HL-60 (cell line): ENCODE measurements around the gene RGS7.

Source experiments
- TF ChIP-seq, protein P1 (sequence below): IDR thresholded peaks from 2 replicates; pipeline ENCODE4 v1.6.1; 2012; ENCODE audit warnings: low read depth; ENCODE audit not compliant: insufficient replicate concordance
- TF ChIP-seq, protein P2 (sequence below): IDR thresholded peaks from one replicate; pipeline ENCODE4 v1.5.1; 2011; ENCODE audit warnings: low read length, control low read depth, inconsistent platforms; ENCODE audit not compliant: insufficient read depth

GRCh38 chr1:240732390-240732789 is 624.6 kb downstream of the RGS7 start:
- TF ChIP-seq, protein P1, sequence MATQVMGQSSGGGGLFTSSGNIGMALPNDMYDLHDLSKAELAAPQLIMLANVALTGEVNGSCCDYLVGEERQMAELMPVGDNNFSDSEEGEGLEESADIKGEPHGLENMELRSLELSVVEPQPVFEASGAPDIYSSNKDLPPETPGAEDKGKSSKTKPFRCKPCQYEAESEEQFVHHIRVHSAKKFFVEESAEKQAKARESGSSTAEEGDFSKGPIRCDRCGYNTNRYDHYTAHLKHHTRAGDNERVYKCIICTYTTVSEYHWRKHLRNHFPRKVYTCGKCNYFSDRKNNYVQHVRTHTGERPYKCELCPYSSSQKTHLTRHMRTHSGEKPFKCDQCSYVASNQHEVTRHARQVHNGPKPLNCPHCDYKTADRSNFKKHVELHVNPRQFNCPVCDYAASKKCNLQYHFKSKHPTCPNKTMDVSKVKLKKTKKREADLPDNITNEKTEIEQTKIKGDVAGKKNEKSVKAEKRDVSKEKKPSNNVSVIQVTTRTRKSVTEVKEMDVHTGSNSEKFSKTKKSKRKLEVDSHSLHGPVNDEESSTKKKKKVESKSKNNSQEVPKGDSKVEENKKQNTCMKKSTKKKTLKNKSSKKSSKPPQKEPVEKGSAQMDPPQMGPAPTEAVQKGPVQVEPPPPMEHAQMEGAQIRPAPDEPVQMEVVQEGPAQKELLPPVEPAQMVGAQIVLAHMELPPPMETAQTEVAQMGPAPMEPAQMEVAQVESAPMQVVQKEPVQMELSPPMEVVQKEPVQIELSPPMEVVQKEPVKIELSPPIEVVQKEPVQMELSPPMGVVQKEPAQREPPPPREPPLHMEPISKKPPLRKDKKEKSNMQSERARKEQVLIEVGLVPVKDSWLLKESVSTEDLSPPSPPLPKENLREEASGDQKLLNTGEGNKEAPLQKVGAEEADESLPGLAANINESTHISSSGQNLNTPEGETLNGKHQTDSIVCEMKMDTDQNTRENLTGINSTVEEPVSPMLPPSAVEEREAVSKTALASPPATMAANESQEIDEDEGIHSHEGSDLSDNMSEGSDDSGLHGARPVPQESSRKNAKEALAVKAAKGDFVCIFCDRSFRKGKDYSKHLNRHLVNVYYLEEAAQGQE, result no peak
- TF ChIP-seq, protein P2, sequence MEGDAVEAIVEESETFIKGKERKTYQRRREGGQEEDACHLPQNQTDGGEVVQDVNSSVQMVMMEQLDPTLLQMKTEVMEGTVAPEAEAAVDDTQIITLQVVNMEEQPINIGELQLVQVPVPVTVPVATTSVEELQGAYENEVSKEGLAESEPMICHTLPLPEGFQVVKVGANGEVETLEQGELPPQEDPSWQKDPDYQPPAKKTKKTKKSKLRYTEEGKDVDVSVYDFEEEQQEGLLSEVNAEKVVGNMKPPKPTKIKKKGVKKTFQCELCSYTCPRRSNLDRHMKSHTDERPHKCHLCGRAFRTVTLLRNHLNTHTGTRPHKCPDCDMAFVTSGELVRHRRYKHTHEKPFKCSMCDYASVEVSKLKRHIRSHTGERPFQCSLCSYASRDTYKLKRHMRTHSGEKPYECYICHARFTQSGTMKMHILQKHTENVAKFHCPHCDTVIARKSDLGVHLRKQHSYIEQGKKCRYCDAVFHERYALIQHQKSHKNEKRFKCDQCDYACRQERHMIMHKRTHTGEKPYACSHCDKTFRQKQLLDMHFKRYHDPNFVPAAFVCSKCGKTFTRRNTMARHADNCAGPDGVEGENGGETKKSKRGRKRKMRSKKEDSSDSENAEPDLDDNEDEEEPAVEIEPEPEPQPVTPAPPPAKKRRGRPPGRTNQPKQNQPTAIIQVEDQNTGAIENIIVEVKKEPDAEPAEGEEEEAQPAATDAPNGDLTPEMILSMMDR, result peak; percentile 53
